Tibial artery (tissue), 4 donors: ENCODE results near the gene P2RX2.

Experiments used
- DNase-seq, 2 donors: peaks; one replicate each; pipeline ENCODE4 v3.0.0-alpha.2; 2019
- H3K27ac ChIP-seq, 2 donors: fragments of 200-600 bp; sonication (generic) in 1 of 2; 1 replicate in 1 of 2; 2 replicates in 1 of 2; pipeline ENCODE4 v1.5.1; 2018 to 2019; ENCODE audit warnings: mild to moderate bottlenecking in 1 of 2
- H3K27me3 ChIP-seq, 2 donors: fragments of 200-600 bp; sonication (generic) in 1 of 2; one replicate each; pipeline versions ENCODE4 v1.5.1 to v1.6.0; 2016 to 2019
- H3K36me3 ChIP-seq, 3 donors: fragments of 200-600 bp; sonication (generic) in 2 of 3; one replicate each; pipeline ENCODE4 v1.5.1; 2016 to 2019; ENCODE audit warnings: mild to moderate bottlenecking in 2 of 3
- H3K4me1 ChIP-seq, 4 donors: fragments of 200-600 bp; sonication (generic) in 2 of 4; 1 replicate in 3 of 4; 2 replicates in 1 of 4; pipeline ENCODE4 v1.5.1; 2016 to 2019
- H3K4me3 ChIP-seq, 2 donors: fragments of 200-600 bp; sonication (generic) in 1 of 2; 1 replicate in 1 of 2; 2 replicates in 1 of 2; pipeline ENCODE4 v1.5.1; 2018 to 2019; ENCODE audit warnings: mild to moderate bottlenecking in 2 of 2
- H3K9me3 ChIP-seq, 3 donors: fragments of 200-600 bp; sonication (generic) in 1 of 3; one replicate each; pipeline ENCODE4 v1.5.1; 2016 to 2019
- intact Hi-C: fragments of 100-400 bp; cut with DNase I; formaldehyde crosslinking; loops from one replicate; pipeline ENCODE4 v1.15.0; 2023; ENCODE audit warnings: low total_unique reads
- TF ChIP-seq, protein P1 (sequence below), 2 experiments: fragments of 200-600 bp in 1 of 2; fragments of 450-650 bp in 1 of 2; IDR thresholded peaks; one replicate each; pipeline ENCODE4 v1.5.1; 2017 to 2019; ENCODE audit warnings: antibody characterized with exemption in 2 of 2, mild to moderate bottlenecking in 1 of 2, moderate library complexity in 1 of 2

P2RX2 gene

DNA sequence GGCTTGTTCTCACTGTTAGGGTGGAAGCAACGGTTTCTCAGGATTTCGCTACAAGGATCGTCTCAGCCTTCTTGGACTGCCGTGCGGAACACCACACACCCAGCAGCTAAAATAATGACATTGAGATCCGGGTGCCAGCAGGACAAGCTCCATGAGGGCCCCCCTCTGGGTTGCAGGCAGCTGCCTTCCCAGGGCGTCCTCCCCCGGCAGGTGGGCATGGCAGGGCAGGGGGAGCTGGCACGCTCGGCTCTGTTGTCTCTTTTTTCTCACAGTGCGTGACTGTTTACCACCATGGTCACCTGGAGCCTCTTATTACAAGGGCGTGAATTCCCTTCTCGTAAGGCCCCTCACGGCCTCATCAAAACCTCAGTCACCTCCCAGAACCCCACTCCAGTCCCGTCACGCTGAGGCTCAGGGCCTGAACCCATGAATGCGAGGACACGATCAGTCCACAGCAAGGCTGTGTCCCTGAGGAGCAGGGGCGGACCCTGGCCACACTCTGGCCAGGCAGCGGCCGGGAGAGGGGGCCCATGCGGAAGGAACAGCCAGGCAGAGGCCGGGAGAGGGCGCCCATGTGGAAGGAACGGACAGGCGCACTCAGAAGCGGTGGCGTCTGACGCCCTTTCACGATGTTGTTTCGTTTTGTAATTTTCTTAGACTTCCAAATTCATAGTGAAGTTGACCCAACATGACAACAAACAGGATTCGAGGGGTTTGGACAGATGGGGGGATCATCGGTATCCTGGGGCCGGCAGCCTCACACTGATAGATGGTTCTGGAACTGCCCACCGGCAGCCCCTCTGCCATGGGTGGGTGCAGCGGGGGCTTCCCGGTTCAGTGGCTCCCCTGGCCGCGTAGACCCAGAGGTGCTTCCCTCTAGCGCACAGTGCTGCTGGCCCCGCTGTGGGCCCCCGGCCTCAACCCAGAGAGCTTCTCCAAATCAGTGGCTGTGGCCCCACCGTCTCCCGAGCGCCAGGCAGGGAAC, 18.2 kb upstream of the P2RX2 start:
- peaks cover 0 to 30% (median 22%) of the 10 kb centered on the region in 4 donors for H3K4me1 ChIP-seq
- peak; percentile 58 to 76 for DNase-seq
- H3K27ac ChIP-seq: no peak overlapping the region

GRCh38 chr12:132601171-132601883, 17.2 kb upstream of the P2RX2 start:
- intact Hi-C loops: no loop called here
- H3K9me3 ChIP-seq: no peaks in the 10 kb centered on the region
- H3K4me1 ChIP-seq: peaks cover 0 to 30% (median 20%) of the 10 kb centered on the region in 4 donors
- peak overlapping the region in 1 of 2 donors; percentile 51 for H3K4me3 ChIP-seq
- H3K27me3 ChIP-seq: peaks cover 0 to 54% of the 10 kb centered on the region in 2 donors
- H3K27ac ChIP-seq: no peak overlapping the region
- TF ChIP-seq, protein P1, sequence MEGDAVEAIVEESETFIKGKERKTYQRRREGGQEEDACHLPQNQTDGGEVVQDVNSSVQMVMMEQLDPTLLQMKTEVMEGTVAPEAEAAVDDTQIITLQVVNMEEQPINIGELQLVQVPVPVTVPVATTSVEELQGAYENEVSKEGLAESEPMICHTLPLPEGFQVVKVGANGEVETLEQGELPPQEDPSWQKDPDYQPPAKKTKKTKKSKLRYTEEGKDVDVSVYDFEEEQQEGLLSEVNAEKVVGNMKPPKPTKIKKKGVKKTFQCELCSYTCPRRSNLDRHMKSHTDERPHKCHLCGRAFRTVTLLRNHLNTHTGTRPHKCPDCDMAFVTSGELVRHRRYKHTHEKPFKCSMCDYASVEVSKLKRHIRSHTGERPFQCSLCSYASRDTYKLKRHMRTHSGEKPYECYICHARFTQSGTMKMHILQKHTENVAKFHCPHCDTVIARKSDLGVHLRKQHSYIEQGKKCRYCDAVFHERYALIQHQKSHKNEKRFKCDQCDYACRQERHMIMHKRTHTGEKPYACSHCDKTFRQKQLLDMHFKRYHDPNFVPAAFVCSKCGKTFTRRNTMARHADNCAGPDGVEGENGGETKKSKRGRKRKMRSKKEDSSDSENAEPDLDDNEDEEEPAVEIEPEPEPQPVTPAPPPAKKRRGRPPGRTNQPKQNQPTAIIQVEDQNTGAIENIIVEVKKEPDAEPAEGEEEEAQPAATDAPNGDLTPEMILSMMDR (IDR thresholded peaks at IDR 0.05): no peak
- DNase-seq: no peak
- no peaks in the 10 kb centered on the region for H3K36me3 ChIP-seq

More for the DNA sequence above, 18.2 kb upstream of the P2RX2 start:
- H3K4me3 ChIP-seq: peak overlapping the region; percentile 38 to 51
- intact Hi-C loops: no loop called here
- TF ChIP-seq, protein P1 (IDR thresholded peaks at IDR 0.05): peak; percentile 39 to 61
- H3K36me3 ChIP-seq: no peaks in the 10 kb centered on the region
- H3K27me3 ChIP-seq: peaks cover 0 to 44% of the 10 kb centered on the region in 2 donors
- no peaks in the 10 kb centered on the region for H3K9me3 ChIP-seq

DNA sequence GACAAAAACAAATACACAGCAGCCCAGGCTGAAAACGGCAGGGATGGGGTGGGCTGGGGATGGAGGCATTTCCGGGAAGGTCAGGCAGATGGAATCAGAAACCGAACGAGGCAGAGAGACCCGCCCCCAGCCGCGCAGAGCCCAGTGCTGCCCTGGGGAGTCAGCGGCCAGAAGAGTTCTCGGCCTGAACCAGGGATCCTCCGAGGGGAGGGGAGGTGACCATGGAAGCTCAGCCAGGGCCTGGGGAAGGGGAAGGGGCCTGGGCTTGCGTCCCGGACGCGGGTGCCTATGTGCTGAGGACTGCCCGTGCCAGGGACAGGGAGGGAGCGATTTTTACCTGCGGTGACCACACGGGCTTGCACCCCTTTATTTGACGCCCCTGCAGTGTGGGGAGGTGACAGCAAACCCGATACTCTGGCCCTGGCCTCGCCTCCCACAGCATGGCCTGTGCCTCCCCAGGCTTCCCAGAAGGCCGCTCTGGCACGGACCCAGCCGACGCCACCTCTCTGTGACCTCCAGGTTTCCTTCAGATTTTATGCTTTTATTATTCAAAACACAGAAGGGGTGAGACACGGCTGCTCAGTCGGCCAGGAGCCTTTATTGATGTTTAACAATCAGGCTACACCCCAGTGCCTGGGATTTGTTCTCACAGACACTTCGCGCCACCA, 15.9 kb upstream of the P2RX2 start:
- Histone ChIP-seq H3K36me3 (no peaks in the 10 kb centered on the region), H3K27me3 (peaks cover 0 to 66% of the 10 kb centered on the region in 2 donors), H3K9me3 (no peaks in the 10 kb centered on the region), H3K4me3 (peak overlapping the region in 1 of 2 donors; percentile 32), H3K27ac (no peak overlapping the region), H3K4me1 (peaks cover 0 to 29% (median 17%) of the 10 kb centered on the region in 4 donors)
- intact Hi-C loops: no loop called here
- DNase-seq: no peak
- TF ChIP-seq, protein P1 (IDR thresholded peaks at IDR 0.05): no peak

- H3K9me3 ChIP-seq: no peaks in the 10 kb centered on the region
- intact Hi-C loops: no loop called here
- TF ChIP-seq, protein P1 (IDR thresholded peaks at IDR 0.05): no peak
- peak overlapping the region; percentile 19 to 32 for H3K4me3 ChIP-seq
- no peak for DNase-seq
- no peak overlapping the region for H3K27ac ChIP-seq
- peaks cover 0 to 28% (median 17%) of the 10 kb centered on the region in 4 donors for H3K4me1 ChIP-seq
- peaks cover 0 to 73% of the 10 kb centered on the region in 2 donors for H3K27me3 ChIP-seq
- no peaks in the 10 kb centered on the region for H3K36me3 ChIP-seq
Measured at GRCh38 chr12:132603240-132604150, 15.1 kb upstream of the P2RX2 start.
